B cell (primary cell): ENCODE data around the gene IKZF3. TPM values are rescaled to one million over a fixed set of nuclear protein-coding genes. Genes with fewer than 3 reads are reported as not detected.

ENCODE experiments used
- ATAC-seq: fragments of 200-7000 bp; cut with Tn5 transposase; one replicate; pipeline ENCODE4 v1.10.0; 2021; ENCODE audit warnings: low read depth, mild to moderate bottlenecking, moderate number of reproducible peaks, moderate library complexity
- CTCF ChIA-PET: fragments of 350-600 bp; sonication (Branson Sonifier 250); formaldehyde crosslinking; loops from one replicate; lab custom pipeline; 2021; ENCODE audit warnings: antibody characterized with exemption, inconsistent platforms; lab: Charles Lee
- POLR2A ChIA-PET: fragments of 350-600 bp; sonication (Branson Sonifier 250); formaldehyde crosslinking; loops from one replicate; lab custom pipeline; 2021; ENCODE audit warnings: antibody characterized with exemption; lab: Charles Lee
- DNase-seq: peaks from one replicate; pipeline ENCODE4 v3.0.0; 2013
- H2AFZ ChIP-seq: 2 replicates; pipeline ENCODE4 v1.6.1; 2012; ENCODE audit warnings: mild to moderate bottlenecking, low read depth, low read length; ENCODE audit not compliant: insufficient read depth, poor library complexity, severe bottlenecking
- H3K27ac ChIP-seq, 2 donors: 1 replicate in 1 of 2; 2 replicates in 1 of 2; pipeline ENCODE4 v1.5.1; 2012 to 2013; ENCODE audit warnings: low read length in 2 of 2, mild to moderate bottlenecking in 2 of 2, moderate library complexity in 1 of 2
- H3K27me3 ChIP-seq, 4 experiments: fragments of 200-600 bp in 1 of 4; sonication (generic) in 1 of 4; replicated peaks in 1 of 4; 1 replicate in 2 of 4; 2 replicates in 2 of 4; pipeline versions ENCODE4 v1.6.1 to v1.7.0; 2013 to 2016; ENCODE audit warnings: low read length in 3 of 4, mild to moderate bottlenecking in 2 of 4, mixed read lengths in 1 of 4, moderate library complexity in 1 of 4; ENCODE audit not compliant: insufficient read depth in 4 of 4, control insufficient read depth in 3 of 4; ENCODE audit errors: control extremely low read depth in 1 of 4
- H3K36me3 ChIP-seq, 2 experiments: replicated peaks in 1 of 2; 1 replicate in 1 of 2; 2 replicates in 1 of 2; pipeline versions ENCODE4 v1.6.1 to v1.7.1; 2013; ENCODE audit warnings: low read length in 1 of 2; ENCODE audit not compliant: insufficient read depth in 2 of 2, control insufficient read depth in 1 of 2; ENCODE audit errors: control extremely low read depth in 1 of 2, extremely low read depth in 1 of 2
- H3K4me1 ChIP-seq, 2 donors: fragments of 200-600 bp in 1 of 2; sonication (generic) in 1 of 2; 1 replicate in 1 of 2; 2 replicates in 1 of 2; pipeline versions ENCODE4 v1.5.1 to v1.6.1; 2013 to 2017; ENCODE audit warnings: low read length in 2 of 2; ENCODE audit not compliant: control insufficient read depth in 2 of 2, insufficient read depth in 2 of 2
- H3K4me2 ChIP-seq: replicated peaks from 2 replicates; pipeline ENCODE3; 2012; ENCODE audit warnings: mild to moderate bottlenecking, low read depth, low read length; ENCODE audit not compliant: poor library complexity, severe bottlenecking
- H3K4me3 ChIP-seq, 5 experiments: fragments of 200-600 bp in 1 of 5; sonication (generic) in 1 of 5; 1 replicate in 3 of 5; 2 replicates in 2 of 5; pipeline versions ENCODE4 v1.5.1 to v1.7.0; 2011 to 2016; ENCODE audit warnings: low read length in 4 of 5, mild to moderate bottlenecking in 4 of 5, low read depth in 2 of 5, control low read depth in 1 of 5, moderate library complexity in 1 of 5; ENCODE audit not compliant: insufficient read depth in 1 of 5; ENCODE audit errors: control extremely low read depth in 1 of 5, extremely low read depth in 1 of 5
- H3K79me2 ChIP-seq: fragments of 200-600 bp; sonication (generic); one replicate; pipeline ENCODE4 v1.6.0; 2016; ENCODE audit warnings: low read length; ENCODE audit not compliant: control insufficient read depth, insufficient read depth
- H3K9ac ChIP-seq: fragments of 200-600 bp; sonication (generic); 2 replicates; pipeline ENCODE4 v1.6.1; 2017; ENCODE audit warnings: mild to moderate bottlenecking, low read length, moderate library complexity
- H3K9me3 ChIP-seq, 3 donors: one replicate each; pipeline versions ENCODE4 v1.6.1 to v1.7.1; 2013; ENCODE audit warnings: low read length in 2 of 3; ENCODE audit not compliant: control insufficient read depth in 2 of 3, insufficient read depth in 1 of 3; ENCODE audit errors: control extremely low read depth in 1 of 3
- H4K20me1 ChIP-seq: 2 replicates; pipeline ENCODE4 v1.6.0; 2012; ENCODE audit warnings: mild to moderate bottlenecking, low read length; ENCODE audit not compliant: insufficient read depth, control insufficient read depth, poor library complexity, severe bottlenecking
- H3K27ac Mint-ChIP-seq: one replicate; pipeline ENCODE4 v1.8.0; 2021; ENCODE audit warnings: mixed read lengths
- H3K27me3 Mint-ChIP-seq: one replicate; pipeline ENCODE4 v1.8.0; 2021; ENCODE audit warnings: mixed read lengths
- H3K4me1 Mint-ChIP-seq: one replicate; pipeline ENCODE4 v1.8.0; 2021; ENCODE audit warnings: mixed read lengths
- H3K4me3 Mint-ChIP-seq: one replicate; pipeline ENCODE4 v1.8.0; 2021; ENCODE audit warnings: mixed read lengths
- H3K9me3 Mint-ChIP-seq: one replicate; pipeline ENCODE4 v1.8.0; 2022; ENCODE audit warnings: mixed read lengths; ENCODE audit not compliant: insufficient read depth
- CTCF ChIP-seq: fragments of 200-600 bp; IDR thresholded peaks from one replicate; pipeline ENCODE4 v1.8.0; 2022; ENCODE audit warnings: antibody characterized with exemption, mild to moderate bottlenecking
- EZH2 ChIP-seq: IDR thresholded peaks from 2 replicates; pipeline ENCODE4 v1.6.1; 2012; ENCODE audit warnings: borderline replicate concordance, low read depth, mild to moderate bottlenecking, moderate library complexity, low read length; ENCODE audit not compliant: insufficient read depth, poor library complexity, severe bottlenecking
- WGBS: methylation state at CpG from one replicate; pipeline ENCODE4 v1.1.5; 2013; ENCODE audit warnings: missing lambda C conversion rate; ENCODE audit not compliant: insufficient coverage; 5-methylcytosine and 5-hydroxymethylcytosine counted together
- intact Hi-C: fragments of 100-400 bp; cut with micrococcal nuclease; formaldehyde crosslinking; loops from one replicate; pipeline ENCODE4 v1.10.0; 2022
- polyA plus RNA-seq: library from polyadenylated mRNA; depleted of rRNA; stranded (reverse); fragments of >200 nt; gene quantifications from 2 replicates; pipeline ENCODE4 v1.2.3, GENCODE V29; 2012
- total RNA-seq, 2 donors: library from RNA; stranded (reverse); fragments of 120-200 nt in 1 of 2; gene quantifications; 1 replicate in 1 of 2; 2 replicates in 1 of 2; pipeline versions ENCODE4 v1.2.3 to v1.2.4, GENCODE V29; 2013 to 2022

The IKZF3 gene
- total and polyA plus RNA-seq, 2 donors (not counting 1 experiment from before 2014, with no cell fraction given), result 63.0 to 178 TPM

GRCh38 chr17:39835038-39835786 is 28.9 kb downstream of the IKZF3 start:
- peak overlapping the region; percentile 33 for H3K27ac Mint-ChIP-seq
- H3K4me3 ChIP-seq, result no peak overlapping the region

More at GRCh38 chr17:39835038-39835786, 28.9 kb downstream of the IKZF3 start:
- no peak overlapping the region for H2AFZ ChIP-seq
- H3K9me3 Mint-ChIP-seq, result peaks cover 12% of the 10 kb centered on the region
- POLR2A ChIA-PET, result interaction anchor here (0.5 to 1.1 kb wide), 3 partner anchors 10 to 38 kb away, joined by 3 to 6 read pairs (median 4); no protein-coding TSS in a partner anchor
- H4K20me1 ChIP-seq, result peaks cover 68% of the 10 kb centered on the region
- WGBS, result 98% methylated on average over 17 of the region's 17 CpGs
- ATAC-seq, result no peak
- no peak overlapping the region for H3K4me3 Mint-ChIP-seq
- DNase-seq, result no peak
- no peak overlapping the region for H3K9ac ChIP-seq
- peaks cover 3 to 26% (median 6%) of the 10 kb centered on the region in 3 donors for H3K9me3 ChIP-seq
- peaks cover 4 to 75% of the 10 kb centered on the region in 2 experiments for H3K36me3 ChIP-seq
- H3K4me2 ChIP-seq, result no peak overlapping the region
- no peaks in the 10 kb centered on the region for H3K27me3 ChIP-seq
- H3K27me3 Mint-ChIP-seq, result no peaks in the 10 kb centered on the region
- H3K4me1 Mint-ChIP-seq, result peaks cover 43% of the 10 kb centered on the region
- peaks cover 8 to 17% of the 10 kb centered on the region in 2 donors for H3K4me1 ChIP-seq
- peak overlapping the region in 1 of 2 donors; percentile 77 for H3K27ac ChIP-seq
- H3K79me2 ChIP-seq, result peaks cover 98% of the 10 kb centered on the region
- intact Hi-C loops, result no loop called here
- TF ChIP-seq EZH2 (no peak), CTCF (no peak)
- CTCF ChIA-PET, result interaction anchor here (0.7 to 2.0 kb wide), 9 partner anchors 13 to 212 kb away, joined by 3 to 5 read pairs (median 3); partner anchors contain the start of gene IKZF3
